Middle frontal gyrus (tissue), 1 donor: ENCODE data around the gene KCNJ15.

Experiments
- DNase-seq: peaks from one replicate; pipeline ENCODE4 v3.0.0-alpha.2; 2015; ENCODE audit warnings: low spot score; ENCODE audit errors: extremely low spot score

KCNJ15 gene

DNA sequence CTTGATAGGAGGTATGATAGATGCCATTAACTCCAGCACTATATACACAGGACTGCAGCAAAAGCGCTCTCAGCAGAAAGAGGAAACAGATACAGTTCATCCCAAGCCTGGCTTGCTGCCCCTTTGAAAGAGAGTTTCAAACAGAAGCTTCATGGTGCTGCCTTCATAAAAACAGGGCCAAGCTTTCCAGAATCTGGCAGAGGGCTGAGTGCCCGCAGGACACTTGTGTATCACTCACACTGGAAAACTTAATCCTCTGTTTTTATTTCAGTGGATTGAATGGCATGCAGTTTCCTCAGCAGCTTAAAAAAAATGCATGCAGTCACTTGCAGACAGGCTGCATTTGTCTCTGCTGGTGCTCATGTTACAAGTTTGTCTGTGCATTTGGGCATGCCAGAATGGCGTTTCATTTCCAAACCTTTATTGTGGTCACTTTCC is 40.4 kb downstream of the KCNJ15 start:
- DNase-seq: no peak

DNA sequence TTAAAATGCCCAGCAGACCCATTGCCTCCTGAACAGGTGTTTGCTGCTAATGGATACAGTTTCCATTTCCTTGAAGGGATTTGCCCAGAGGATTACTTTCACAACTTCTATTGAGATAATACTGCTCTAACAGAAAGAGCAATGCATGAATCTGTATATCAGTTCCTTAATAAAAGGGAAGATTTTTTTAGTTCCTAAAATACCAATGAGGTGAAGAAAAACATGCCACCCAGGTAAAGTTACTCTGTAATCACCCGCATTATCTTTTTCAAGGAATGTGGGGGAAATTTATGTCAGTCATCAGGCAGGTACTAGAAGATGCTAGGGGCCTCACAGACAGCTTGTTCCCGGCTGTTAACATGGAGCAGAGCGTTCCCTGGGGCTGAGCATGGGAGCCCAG is 41.1 kb downstream of the KCNJ15 start:
- DNase-seq: no peak

DNA sequence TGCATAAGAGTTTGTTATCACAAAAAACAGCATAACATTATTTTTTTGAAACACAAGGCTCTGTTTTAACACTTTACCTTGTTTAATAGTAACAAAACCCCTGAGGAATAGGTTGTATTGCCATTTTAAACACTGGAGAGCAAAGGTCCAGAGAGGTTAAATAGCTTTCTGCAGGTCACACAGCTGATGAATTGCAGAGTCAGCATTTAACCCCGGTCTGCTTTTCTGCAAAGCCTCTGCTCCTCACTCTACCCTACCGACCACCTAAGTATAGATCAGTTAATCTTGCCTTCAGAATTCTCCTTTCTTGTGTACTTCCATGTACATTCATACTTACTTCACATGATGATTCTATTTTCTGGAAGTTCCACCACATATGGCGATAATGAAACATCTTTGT is 42.0 kb downstream of the KCNJ15 start:
- no peak for DNase-seq

DNA sequence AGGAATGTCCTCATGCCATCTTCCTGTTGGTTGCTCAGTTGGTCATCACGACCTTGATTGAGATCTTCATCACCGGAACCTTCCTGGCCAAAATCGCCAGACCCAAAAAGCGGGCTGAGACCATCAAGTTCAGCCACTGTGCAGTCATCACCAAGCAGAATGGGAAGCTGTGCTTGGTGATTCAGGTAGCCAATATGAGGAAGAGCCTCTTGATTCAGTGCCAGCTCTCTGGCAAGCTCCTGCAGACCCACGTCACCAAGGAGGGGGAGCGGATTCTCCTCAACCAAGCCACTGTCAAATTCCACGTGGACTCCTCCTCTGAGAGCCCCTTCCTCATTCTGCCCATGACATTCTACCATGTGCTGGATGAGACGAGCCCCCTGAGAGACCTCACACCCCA is 42.9 kb downstream of the KCNJ15 start:
- no peak for DNase-seq

DNA sequence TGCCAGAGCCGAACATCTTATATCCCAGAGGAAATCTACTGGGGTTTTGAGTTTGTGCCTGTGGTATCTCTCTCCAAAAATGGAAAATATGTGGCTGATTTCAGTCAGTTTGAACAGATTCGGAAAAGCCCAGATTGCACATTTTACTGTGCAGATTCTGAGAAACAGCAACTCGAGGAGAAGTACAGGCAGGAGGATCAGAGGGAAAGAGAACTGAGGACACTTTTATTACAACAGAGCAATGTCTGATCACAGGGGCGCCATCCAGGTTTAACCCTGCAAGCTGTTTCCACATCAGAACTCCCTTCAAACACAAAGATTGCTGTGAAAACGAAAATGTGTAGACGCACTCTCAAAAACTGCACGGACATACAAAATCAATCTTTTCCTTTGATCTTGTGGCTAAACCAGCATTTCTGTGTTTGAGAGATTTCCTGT is 43.4 kb downstream of the KCNJ15 start:
- no peak for DNase-seq

DNA sequence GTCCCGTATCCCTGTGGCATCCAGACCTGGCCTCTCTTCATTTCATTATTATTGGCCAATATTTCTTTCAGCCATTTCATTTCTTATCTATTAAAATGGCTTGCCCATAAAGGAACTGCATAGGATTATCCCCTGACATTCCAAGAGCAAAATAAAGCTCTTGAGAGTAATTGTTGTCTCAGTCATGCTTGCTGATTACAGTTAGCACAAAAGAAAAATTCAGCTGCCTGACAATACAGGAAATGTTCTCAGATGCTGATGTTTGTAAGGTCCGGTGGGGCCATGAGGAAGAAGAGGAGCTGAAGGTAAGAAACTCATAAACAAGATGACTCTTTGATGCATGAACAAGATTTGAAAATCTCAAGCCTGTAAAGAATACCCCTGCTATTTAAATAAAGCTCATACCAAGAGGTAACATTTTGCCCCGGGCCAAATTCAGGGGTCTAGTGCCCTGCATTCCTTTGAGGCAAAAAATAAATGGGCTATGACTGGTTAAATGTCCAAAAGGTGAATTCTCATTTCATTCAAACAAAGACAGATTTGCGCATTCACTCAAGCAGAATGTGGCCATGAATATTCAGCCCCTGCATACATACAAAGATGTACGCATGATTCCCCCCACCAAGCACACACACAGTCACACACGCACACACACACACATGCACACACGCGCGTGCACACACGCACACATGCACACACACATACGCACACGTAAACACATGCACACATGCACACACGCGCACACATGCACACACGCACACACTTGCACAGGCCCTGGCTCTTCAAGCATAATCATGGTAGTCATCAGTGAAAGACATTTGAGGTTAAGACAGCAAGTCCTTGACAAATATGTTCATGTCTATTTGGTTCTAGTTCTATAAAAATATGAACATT is 44.8 kb downstream of the KCNJ15 start:
- DNase-seq: no peak

DNA sequence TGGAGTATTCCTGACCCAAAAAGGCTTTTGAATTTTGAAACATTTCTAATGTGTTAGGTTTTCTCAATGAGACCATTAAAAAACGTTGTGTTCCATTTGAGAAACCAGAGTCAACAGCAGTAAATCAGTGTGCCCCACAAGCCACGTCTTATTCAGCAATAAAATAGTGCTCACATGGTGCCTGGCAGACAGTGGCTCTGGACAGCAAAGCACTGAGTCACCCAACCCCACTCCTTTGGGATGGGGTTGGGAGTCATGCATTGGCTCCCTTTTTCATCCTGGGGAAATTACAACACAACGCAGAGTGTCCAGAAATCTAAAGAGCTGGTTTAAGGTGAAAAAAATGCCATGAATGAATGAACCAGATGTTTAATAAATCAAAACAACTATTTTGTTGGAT is 46.5 kb downstream of the KCNJ15 start:
- no peak for DNase-seq

DNA sequence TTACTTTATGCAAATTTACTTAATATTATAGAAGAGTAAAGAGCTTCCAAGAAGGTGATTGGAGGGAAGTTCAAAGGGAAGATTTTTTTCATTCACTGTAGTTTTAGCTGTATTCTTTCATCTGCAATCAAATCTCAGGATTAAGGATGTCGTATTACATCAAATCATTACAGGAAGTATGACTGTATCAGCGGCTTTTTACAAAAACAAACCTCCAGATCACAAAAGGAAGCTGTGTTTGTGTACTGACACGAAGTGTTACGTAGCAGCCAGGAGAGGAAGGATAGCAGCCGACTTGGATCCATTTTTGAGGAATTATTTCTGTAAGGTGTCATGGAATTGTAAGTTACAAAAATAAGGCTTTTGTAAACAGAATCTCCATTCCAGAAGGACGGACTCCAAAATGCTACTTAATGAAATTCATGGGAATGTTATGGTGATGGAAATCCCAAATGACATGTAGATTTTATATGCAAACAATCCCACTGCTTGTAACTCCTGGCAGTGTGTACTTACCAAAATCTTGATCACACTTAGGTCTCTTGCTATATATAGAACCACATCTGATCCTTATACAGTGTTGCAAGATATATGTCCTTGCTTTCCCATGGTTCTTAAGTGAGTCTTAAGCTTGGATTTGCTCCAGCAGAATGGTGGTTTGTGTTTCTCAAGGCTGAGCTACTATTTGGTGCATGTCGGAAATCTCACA is 49.8 kb downstream of the KCNJ15 start:
- DNase-seq: no peak

DNA sequence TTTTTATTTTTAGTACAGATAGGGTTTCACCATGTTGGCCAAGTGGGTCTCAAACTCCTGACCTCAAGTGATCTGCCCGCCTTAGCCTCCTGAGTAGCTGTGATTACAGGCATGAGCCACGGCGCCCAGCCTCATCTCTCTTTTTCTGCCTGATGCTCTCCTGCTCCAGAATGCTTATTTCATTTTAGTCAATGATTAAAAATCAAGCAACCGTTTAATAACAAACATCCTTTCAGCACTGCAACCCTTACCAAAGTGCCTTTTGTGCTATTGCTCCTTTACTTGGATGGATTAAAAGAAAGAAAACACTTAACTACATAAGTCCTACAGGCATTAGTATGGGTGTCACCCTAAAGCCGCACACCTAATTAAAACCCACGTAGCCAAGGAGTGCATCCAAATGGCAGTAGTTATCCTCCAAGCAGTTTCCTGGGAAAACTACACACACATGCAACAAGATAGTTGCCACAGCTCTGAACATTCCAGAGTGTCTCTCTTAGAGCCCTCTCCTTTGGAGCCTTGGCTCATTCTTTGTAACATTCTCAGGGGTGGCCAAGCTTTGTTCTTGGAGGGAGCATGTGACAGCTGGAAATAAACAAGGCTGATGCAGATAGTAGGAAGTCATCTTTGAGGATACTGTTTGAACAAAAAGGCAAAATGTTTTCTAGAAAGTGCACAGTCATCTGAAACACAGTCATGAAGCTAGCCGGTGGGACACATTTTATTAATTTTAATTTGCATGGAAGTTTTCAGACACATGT is 51.2 kb downstream of the KCNJ15 start:
- DNase-seq: no peak

DNA sequence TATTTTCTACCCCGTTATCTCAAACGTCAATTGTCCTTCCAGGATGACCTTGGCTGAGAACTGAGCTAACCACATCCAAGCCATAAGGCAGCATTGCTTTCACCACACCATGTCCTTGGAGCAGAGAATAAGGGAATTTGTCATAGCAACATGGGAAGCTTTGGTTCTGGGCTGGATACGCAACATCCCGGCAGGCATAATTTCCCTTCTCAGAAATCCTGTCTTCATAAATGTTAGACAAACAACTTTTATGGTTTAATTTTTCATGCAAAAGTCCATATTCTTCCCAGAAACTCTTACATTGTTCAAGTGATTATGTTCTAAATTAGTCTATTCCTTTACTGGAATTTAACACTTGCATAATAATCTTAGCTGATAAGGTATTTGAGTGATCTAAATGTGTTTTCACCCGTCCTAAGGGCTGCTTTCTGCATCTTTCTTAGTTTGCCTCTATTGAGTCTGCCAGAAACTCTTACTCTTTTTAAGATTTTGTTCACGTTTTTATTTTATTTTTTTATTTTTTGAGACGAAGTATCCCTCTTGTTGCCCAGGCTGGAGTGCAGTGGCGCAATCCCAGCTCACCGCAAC is 51.8 kb downstream of the KCNJ15 start:
- no peak for DNase-seq

DNA sequence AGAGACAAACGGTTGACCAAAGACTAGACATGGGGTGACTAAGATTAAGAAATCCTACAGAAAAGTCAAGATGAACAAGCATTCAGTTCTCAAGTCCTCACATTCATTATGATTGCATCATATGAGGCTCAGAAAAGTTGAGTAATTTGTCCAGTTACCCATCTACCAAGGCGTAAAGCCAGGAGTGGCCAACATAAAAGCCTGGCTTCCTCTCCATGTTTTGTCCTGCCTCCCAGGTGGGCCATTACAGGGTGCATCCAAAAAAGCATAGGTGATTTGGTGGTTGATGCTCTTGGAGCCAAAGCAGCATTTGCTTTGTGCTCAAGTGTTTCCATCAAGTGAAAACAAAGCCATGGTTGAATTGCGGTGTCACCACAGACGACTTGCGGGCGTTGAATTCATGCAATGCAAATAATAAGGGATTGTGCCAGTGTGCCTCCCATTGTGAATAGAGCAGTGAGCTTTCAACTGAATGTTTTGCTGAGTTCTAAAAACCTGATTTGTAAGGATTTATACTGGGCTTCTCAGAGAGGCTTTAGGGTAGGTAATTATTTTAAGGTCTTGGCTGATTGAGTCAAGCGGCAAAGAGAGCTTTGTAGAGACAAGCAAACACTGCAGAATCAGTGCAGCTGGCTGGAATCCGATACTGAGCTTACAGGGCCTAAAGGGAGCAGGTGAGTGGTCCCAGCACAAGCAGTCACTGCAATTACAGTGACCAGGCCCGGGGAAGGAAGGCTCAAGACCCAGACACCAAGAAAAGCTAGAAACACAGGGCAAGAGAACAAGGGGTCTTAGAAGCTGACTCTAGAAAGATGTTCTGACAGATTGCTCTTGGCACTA is 54.1 kb downstream of the KCNJ15 start:
- DNase-seq: no peak

DNA sequence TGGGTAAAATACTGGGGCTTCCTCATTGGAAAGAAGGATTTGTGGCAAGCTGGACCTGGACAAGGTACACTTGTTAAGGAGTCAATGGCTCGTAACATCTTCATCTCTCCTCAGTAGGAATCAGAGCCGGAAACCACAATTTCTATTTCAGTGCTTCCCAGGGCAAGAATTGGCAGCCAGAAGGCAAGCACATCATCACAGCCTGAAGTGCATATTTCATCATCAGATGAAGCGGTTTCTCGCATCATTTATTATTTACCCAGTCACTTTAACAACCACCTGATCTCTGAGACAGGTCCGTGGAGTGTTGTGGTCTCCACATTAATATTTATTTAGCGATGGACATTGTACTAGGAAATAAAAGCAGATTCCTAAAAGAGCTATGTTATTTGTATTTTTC is 55.0 kb downstream of the KCNJ15 start:
- DNase-seq: no peak

DNA sequence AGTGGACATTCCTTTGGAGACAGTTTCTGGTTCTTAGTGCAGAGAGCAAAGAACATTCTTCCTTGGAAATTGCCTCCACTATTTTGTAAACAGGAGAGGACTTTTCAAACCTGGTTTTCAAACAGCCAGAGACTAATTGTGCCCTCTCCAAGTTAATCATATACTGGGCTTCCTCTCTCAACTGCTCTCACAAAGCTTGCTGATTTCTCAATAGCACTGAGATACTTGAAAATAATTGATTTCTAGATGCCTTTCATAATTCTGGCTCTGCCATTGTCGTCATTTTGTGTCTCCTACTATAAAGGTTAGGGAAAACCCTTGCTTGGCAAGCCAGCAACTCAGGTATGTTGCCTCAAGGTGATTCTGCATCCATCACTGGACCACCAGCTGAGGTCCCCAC is 56.0 kb downstream of the KCNJ15 start:
- DNase-seq: no peak

DNA sequence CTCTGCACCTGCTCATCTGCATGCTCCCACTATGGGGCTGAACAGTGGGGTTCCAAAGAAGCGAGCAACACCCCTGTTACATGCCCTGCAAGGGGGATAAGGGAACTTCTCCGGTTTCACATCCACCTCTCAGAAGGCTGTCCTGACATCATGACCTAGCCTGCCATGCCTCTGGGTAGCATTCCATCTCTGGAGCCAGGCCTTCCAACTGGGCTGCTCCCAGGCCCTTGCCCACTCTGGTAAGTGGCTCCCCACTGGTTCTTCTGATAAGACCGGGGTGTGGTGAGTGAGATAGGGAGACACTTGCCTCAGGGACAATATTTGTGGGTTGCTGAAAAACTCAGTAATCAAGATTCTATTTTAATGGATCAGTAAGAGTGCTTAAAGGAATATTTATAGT is 57.8 kb downstream of the KCNJ15 start:
- DNase-seq: no peak

DNA sequence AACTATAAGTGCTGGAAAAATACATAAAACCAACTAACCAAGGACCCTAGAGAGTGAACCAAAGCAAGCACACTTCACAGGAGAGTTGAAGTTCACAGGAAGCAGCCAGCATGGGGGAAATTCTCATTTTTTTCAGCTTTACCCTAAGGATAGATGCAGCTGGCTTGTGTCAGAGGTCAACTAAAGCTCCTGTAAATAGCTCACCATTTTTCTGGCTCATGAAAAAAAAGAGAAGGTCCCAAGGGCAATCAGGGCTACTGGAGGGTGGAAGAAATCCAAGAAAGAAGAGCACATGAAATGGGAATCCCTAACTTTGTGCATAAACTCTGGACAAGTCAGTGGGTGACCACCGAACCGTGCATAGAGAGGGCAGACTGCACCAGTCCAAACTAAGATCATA is 58.3 kb downstream of the KCNJ15 start:
- no peak for DNase-seq

DNA sequence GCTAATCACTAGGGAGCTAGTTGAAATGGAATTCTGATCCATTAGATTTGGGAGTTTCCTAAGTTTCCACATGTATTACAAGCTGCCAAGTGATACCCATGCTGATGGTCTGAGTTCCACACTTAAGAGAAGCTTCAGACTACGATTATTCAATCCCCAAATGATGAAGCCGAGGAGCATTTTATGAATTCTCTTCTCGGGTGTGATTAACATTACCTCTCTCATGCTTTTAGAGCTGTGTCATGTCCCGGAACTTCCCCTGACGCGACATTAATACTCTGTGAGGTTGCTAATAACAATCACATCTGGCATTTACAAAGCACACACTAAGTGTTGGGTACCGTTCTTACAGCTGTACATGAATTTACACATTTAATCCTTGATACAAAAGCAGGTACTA is 63.0 kb downstream of the KCNJ15 start:
- no peak for DNase-seq

DNA sequence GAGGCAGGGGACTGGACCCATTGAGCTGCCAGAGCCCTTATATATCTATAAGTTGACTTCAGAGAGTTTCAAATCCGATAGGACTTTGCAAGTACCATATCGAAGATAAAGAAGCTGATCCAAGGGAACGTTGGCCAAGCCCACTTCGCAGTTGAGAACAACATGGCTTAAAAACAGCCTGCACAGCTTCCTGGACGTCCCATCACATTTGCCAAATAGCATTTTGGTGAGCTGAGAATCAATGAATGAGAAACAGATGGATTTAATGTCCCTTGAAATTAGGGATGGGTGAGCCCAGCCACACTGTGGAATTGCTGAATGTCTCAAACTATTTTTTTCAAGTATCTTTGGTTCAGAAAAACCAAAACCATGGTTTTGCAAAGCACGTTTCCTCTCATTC is 64.8 kb downstream of the KCNJ15 start:
- DNase-seq: no peak

DNA sequence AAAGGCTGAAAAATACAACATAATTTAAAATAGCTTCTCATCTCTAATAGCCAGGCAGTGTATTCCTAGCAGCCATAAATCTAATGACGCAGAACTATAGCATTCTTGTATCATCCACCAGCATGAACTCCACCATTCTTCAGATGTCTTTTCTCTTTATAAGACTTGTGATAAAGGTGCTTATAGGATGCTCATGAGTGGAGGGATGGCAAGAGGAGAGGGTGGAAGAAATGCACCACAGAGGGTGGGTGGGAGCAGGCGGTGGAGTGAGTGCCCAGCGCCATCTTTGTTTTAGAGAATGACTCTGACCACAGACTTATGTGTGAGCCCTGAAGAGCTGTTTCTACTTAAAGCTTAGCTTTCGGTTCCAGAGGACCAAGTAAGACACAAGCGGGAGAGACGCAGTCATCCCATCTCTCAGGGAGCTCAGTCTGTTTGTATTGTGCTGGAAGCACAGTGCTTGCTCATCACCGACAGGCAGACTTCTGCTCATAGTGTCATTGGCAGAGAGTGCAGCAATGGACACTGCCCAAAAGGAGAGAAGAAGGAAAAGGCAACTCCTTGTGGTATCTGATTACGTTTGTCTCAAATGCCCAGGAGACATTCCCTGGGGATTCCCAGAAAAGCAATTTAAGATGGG is 65.6 kb downstream of the KCNJ15 start:
- no peak for DNase-seq

DNA sequence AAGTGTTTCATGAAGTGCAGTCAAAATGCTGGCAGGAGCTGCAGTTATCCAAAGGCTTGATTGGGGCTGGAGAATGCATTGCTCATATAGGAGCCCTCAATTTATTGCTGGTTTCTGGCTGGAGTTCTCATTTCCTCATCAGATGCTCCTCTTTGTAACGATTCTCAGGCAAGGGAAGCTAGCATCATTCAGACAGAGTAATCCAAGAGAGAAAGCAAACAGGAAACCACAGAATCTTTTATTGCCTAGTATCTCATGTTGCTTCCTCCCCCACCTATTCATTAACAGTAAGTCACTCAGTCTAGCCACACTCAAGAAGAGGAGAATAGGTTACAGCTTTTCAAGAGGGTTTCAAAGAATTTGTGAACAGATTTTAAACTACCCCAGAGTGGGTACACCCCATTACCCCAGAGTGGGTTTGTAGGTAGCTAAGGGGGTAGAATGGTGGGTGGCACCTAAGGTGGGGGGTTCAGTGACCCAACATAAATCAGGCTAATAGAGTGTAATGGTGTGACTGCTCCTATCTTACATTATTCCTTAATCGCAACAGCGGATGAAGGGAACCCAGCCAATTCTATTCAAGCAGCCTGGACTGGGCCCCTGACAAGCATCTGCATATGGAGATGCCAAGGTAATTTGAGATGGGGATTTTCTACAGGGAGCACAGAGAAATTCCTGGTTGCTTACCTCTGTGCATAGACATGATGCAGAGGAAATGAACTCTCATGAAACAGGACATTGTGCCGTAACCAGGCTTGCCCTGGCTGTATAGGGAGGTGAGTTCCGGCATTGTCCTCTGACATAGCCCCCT is 67.1 kb downstream of the KCNJ15 start:
- no peak for DNase-seq
